Astrocyte (in vitro differentiated cells and primary cell): ENCODE data around the gene CNNM2.

ENCODE experiments used
- EZH2 ChIP-seq: IDR thresholded peaks from 2 replicates; pipeline ENCODE4 v1.6.1; 2012; ENCODE audit warnings: mild to moderate bottlenecking, low read length, inconsistent platforms; ENCODE audit not compliant: insufficient read depth
- TF ChIP-seq, protein P1 (sequence below): IDR thresholded peaks from 2 replicates; pipeline ENCODE4 v1.5.1; 2011; ENCODE audit warnings: low read depth, mild to moderate bottlenecking, inconsistent platforms, low read length, moderate library complexity; ENCODE audit not compliant: insufficient read depth

DNA sequence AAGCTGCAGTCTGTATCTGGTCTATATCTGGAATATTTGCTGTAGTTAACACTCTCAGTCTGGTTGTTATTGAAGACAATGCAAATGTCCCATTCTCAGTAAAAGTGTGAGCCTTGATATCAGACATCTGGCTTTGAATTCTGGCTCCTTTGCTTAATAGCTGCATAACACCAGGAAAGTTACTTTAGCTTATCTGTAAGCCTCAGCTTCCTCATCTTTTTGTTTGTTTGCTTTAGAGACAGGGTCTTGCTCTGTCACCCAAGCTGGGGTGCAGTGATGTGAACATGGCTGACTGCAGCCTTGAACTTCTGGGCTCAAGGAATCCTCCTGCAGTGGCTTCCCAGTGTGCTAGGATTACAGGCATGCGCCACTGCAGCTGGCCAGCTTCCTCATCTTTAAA, 41.3 kb downstream of the CNNM2 start:
- TF ChIP-seq, protein P1, sequence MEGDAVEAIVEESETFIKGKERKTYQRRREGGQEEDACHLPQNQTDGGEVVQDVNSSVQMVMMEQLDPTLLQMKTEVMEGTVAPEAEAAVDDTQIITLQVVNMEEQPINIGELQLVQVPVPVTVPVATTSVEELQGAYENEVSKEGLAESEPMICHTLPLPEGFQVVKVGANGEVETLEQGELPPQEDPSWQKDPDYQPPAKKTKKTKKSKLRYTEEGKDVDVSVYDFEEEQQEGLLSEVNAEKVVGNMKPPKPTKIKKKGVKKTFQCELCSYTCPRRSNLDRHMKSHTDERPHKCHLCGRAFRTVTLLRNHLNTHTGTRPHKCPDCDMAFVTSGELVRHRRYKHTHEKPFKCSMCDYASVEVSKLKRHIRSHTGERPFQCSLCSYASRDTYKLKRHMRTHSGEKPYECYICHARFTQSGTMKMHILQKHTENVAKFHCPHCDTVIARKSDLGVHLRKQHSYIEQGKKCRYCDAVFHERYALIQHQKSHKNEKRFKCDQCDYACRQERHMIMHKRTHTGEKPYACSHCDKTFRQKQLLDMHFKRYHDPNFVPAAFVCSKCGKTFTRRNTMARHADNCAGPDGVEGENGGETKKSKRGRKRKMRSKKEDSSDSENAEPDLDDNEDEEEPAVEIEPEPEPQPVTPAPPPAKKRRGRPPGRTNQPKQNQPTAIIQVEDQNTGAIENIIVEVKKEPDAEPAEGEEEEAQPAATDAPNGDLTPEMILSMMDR, result no peak
- TF ChIP-seq EZH2, result no peak
